Fibroblast of skin of back (primary cell): ENCODE measurements around the gene MAST4.

ENCODE experiments used
- DNase-seq: peaks from one replicate; pipeline ENCODE4 v3.0.0-alpha.2; 2013

MAST4 gene

DNA sequence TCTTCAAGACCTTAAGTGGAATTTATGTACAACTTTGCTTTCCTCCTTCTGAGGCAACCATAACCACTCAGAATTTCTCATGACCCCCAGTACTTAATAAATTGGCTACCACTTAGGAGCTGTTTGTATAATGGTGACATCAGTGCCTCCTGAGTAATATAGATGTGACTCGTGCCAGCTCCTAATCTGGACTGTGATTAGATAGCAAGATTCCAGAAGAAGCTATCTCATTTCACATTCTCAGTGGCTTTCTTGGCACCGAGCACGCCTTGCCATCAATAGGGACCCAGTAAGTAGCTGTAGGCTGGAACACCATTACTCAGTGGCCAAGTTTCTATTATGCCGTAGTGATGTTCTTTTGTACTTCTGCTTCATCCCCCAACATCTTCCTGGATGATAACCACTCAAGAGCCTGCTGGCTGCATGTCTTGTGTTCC is 371.7 kb downstream of the MAST4 start:
- peak; percentile 67 for DNase-seq

GRCh38 chr5:66969484-66969883 is 373.3 kb downstream of the MAST4 start:
- no peak for DNase-seq

DNA sequence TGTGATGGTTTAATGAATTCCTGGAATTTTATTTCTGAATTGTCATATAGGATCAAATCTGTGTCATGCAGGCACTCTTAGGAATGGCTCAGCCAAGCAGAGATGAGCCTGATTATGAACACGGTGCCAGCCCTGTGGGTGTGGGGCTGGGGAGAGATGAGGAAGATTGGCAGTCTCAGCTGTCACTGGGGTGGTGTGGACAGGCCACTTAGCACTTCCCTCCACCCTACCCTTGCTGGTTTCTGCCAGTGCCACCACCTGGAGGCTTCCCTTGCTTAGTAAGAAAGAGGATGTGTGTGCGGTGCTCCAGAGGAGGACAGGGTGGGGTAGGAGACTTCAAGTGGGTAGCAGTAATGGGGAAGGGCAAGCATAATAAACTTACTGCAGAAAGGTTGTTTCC is 373.8 kb downstream of the MAST4 start:
- DNase-seq = peak; percentile 4

GRCh38 chr5:66972004-66972403 is 375.8 kb downstream of the MAST4 start:
- DNase-seq = no peak

DNA sequence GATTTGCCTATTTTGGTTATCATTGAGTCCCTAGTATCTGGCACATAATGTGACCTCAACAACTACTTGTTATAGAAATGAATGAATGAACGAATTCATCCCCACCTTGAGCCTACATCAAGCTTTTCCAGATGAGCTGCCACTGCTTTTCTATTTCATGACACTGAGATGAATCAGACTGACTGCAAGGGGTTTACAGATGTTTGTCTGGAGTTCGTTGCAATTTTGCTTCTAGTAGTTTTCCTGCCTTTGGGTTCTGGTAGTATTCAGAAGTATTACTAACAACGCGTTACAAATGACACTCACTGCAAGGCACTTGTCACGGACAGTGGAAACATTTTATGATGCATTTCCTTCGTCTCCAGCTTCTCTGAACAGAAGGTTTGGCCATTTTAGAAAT is 378.1 kb downstream of the MAST4 start:
- DNase-seq = peak; percentile 21

DNA sequence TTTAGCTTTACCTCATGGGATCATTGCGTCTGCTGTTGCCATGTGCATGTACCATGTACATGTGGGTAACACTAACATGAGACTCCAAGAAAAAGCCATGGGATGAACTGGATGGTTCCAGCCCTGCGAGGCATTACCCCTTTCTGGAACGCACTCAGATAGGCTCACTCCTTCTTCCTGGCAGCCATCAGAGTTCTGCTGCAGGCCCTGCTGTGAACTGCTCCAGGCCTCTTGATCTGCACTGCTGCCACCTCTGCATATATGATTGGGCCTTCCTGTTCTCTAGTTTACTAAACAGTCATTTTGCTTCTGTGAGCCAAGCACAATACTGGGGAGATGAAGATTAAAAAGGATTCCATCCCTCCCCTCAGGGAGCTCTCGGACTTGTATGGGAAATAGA is 379.9 kb downstream of the MAST4 start:
- DNase-seq = no peak

DNA sequence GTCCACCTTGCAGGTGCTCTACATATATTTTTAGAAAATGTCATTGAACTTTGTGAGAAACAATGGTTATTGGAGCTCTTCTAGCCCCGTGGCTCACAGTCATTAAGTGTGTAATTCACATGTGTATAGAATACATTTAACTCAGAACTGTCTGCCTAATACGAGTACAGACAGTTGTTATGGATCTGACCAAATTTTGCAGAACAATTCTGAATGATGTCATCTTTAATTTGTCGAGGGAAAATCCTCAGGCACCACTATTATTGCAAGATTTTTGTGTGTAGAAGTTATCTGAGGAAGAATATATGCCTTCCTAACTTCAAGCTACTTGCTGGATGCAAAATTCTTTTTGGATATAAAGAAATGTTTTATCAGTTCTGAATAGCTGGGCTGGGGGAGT is 383.5 kb downstream of the MAST4 start:
- no peak for DNase-seq

GRCh38 chr5:66981266-66982055 is 385.3 kb downstream of the MAST4 start:
- DNase-seq = no peak

DNA sequence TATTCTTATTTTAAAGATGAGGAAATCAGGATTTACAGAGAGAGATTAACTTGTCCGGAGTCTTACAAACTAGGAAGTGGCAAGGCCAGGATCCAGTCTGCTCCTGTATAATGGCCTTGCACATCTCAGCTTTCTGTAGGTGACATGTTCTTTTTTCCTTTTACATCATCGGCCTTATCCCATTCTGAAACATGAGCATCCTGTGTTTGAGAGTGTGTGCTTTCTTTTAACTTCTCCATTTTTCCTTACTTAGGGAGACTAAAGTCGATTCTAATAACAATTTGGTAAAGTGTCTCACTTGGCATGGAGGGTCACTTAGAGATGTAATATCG is 385.8 kb downstream of the MAST4 start:
- DNase-seq = no peak

DNA sequence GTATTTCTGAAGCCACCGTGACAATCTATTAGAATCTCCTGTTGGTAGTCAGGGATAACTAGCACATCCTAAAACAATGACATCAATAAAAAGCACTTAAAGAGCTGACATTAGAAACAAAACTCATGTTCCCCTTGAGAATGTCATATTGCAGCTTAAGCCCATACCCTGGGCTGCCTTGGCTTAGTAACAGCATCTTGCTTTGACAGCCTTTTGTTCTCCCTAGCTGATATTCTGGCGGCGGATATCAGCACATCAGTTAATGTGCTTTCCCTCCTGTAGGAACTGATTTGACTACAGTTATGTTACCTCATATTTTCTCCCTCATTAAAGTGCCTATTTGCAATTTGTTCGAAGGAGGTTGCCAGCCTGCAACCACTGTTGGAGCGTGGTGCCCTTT is 386.3 kb downstream of the MAST4 start:
- DNase-seq = no peak

DNA sequence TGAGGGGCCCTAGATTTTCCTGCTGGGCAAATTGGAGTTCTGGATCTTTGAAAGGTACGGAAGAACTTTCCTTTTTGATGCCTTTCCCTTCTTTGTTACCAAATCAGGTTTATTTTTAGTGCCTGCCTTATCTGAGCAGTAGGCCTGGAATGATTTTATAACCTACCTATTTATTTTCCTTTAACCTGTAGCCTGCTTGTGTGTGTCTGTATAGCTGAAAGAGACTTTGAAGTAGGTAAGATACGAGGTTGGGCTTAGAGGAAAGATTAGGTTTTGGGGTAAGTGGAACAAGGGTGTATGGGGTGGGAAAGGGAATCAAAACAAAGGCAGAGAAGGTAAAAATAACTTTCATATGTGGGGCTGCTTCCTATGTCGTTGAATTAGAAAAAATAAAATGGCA is 389.2 kb downstream of the MAST4 start:
- no peak for DNase-seq

GRCh38 chr5:66986009-66986408 is 389.8 kb downstream of the MAST4 start:
- DNase-seq = no peak

DNA sequence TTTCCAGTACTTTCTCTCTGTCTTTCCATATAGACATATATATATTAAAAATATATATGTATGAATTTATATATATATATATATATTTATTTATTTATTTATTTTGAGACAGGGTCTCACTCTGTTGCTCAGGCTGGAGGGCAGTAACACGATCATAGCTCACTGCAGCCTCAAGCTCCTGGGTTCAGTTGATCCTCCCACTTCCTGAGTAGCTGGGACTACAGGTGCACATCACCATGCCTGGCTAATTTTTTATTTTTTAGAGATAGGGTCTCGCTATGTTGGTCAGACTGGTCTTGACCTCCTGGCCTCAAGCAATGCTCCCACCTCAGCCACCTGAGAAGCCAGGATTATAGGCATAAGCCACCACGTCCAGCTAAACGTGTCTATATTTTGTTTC is 390.3 kb downstream of the MAST4 start:
- DNase-seq = no peak

DNA sequence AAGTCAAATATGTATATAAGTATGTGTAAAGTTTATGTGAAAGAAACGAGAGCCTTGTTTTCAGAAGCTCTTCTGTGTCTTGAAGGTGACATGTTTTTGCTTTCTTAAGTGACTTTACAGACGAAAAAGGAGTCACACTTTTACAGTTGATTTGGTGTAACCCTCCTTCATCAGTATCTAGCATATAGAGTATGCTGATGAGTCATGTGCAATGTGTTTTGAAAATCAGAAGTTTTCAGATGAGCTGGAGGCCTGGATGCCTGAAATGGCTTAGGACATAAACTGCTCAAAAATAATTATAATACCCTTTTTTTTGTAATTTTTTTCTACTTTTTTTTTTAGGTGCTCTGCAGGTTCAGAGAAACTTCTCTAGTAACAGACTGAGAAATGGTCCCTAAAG is 390.9 kb downstream of the MAST4 start:
- DNase-seq = peak; percentile 59

DNA sequence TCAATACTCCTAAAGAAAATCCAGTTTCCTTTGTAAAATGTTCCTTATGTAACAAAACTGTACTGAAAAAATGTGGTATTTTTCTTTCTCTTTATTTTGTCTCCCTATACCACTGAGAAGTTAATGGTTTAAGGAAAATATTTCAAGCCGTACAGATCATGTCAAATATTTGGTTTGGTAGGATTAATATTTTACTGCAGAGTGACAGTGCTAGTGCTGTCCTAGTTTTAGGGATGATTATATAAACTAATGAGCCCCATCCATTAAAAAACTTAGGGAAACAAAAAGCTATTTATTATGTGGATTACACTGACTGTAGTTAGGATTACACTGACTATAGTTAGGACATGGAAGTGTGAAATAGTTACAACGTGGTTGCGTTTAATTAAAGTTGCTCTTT is 391.3 kb downstream of the MAST4 start:
- DNase-seq = no peak

- peak; percentile 46 for DNase-seq
Observed at GRCh38 chr5:66987949-66988838, 392.0 kb downstream of the MAST4 start.

- DNase-seq = peak; percentile 61
Observed at GRCh38 chr5:66989286-66989685, 393.1 kb downstream of the MAST4 start.

GRCh38 chr5:66989781-66990180 is 393.6 kb downstream of the MAST4 start:
- DNase-seq = no peak

GRCh38 chr5:66991746-66992145 is 395.6 kb downstream of the MAST4 start:
- no peak for DNase-seq

DNA sequence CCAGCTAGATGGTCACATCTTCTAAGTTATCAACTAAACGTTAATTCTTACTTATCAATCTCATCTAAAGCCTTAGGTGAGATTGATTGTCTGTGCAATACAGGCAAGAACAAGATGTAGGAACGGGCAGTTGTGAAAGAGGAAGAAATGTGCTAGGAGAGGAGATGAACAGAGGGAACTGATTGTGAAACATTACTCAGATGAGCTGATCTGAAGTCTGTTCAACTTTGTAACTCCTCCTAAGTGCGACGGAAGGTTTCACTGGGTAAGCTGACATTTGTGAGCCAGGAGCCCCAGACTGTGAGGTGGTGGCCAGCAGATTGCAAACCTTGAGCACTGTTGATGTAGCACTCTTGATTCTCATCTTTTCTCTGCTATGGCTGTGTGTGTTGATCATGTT is 396.4 kb downstream of the MAST4 start:
- DNase-seq = no peak

DNA sequence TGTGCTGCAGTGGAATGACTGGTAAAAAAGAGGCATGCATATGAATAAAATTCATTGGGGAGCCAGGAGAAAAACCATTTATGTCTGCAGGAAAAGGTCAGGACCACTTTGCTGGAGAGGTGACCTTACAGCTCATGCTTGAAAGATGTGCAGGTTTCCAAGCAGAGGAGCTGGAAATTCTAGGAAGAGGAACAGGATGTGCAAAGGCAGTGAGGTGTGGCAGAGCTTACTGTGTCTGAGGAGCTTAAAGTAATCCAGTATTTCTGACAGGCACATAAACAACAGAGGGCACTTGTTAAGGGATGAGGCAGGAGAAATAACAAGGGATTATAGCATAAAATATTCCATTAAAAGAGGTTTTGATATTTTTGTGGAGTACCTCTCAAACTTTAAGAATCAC is 397.3 kb downstream of the MAST4 start:
- DNase-seq = no peak

DNA sequence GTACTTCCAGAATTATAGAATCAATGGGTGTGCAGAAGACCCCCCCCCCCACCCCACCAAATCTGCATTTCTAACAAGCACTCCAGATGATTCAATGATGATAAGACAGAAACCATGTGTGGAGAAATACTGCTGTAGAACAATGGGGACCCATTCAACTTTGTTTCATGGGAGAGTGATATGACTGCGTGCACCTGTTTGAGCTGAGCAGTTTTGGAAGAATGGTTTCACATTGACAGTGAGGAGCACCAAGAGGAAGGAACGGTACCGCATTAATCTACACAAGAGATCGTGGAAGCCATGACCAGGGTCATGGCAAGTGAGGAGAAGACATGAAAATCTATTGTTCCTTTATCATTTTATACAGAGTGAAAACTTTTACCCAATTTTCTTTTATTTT is 397.7 kb downstream of the MAST4 start:
- no peak for DNase-seq

DNA sequence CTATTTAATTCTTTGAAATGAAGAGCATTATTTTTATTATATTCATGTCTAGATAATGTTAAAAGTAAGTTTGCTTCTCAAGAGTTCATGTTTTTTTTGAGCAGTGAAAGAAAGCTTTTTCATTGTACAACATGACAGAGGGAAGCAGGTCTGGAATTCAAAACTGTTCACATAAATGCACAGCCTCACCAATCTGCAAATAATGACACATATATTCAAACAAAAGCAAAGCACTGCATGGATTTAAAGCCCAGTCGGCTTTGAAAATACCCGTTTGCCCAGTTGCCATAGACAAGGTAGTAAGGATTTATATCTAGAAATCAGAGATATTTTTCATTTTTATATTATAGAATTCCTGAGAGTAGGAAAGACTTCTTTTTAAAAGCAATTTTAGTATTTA is 398.6 kb downstream of the MAST4 start:
- no peak for DNase-seq
